ENCODE results near the gene CBX1. TPM values are rescaled to one million over a fixed set of nuclear protein-coding genes. Genes with fewer than 3 reads are reported as not detected.
"Not testable (repeated sequence)": the region's sequence is repeated elsewhere in the genome, so short reads cannot be mapped to it uniquely, and the experiment has no call there.

CBX1 gene
- total and polyA plus RNA-seq, 8 donors, result 7.9 to 24.1 (median 12.0) TPM

GRCh38 chr17:48084932-48085331 lies 16.3 kb downstream of the CBX1 start:
- no peaks in the 10 kb centered on the region for H3K36me3 ChIP-seq
- H3K27ac ChIP-seq, result no peak overlapping the region
- no peak for TF ChIP-seq CTCF (IDR thresholded peaks at IDR 0.05)
- H3K4me1 ChIP-seq, result peaks cover 0 to 8% (median 7%) of the 10 kb centered on the region in 3 donors
- intact Hi-C loops (cut with DNase I), result loop anchor here in 1 of 3 donors (5.0 kb wide), 1 partner anchor 47 kb away; no protein-coding TSS in a partner anchor
- 38 to 45% methylated on average over 2 of the region's 2 CpGs for WGBS, 2 donors
- ATAC-seq (no peak), DNase-seq (no peak), FAIRE-seq (no peak)
- H3K27me3 ChIP-seq, result no peaks in the 10 kb centered on the region
- no peaks in the 10 kb centered on the region for H3K9me3 ChIP-seq
- no peak overlapping the region for H3K4me3 ChIP-seq

- no peak for TF ChIP-seq CTCF (IDR thresholded peaks at IDR 0.05)
- no peak overlapping the region for H3K27ac ChIP-seq
- DNase-seq (no peak), ATAC-seq (no peak), FAIRE-seq (no peak)
- intact Hi-C loops (cut with DNase I), result loop anchor here in 1 of 3 donors (5.0 kb wide), 1 partner anchor 50 kb away; no protein-coding TSS in a partner anchor
- H3K27me3 ChIP-seq, result no peaks in the 10 kb centered on the region
- H3K4me1 ChIP-seq, result peaks cover 0 to 8% (median 7%) of the 10 kb centered on the region in 3 donors
- 75 to 76% methylated on average over 5 of the region's 5 CpGs for WGBS, 2 donors
- no peaks in the 10 kb centered on the region for H3K9me3 ChIP-seq
- H3K36me3 ChIP-seq, result no peaks in the 10 kb centered on the region
- H3K4me3 ChIP-seq, result no peak overlapping the region
These were observed 19.4 kb downstream of the CBX1 start for GRCh38 chr17:48081858-48082257.

- H3K27ac ChIP-seq, DNase-seq, H3K27me3 ChIP-seq, H3K4me1 ChIP-seq, H3K36me3 ChIP-seq, H3K4me3 ChIP-seq, ATAC-seq, H3K9me3 ChIP-seq, FAIRE-seq: not testable (repeated sequence)
- 87 to 96% methylated on average over 9 to 10 of the region's 10 CpGs for WGBS, 2 donors
- intact Hi-C loops (cut with DNase I), result loop anchor here in 2 of 3 donors (5.0 to 10.0 kb wide), 2 partner anchors 50 to 58 kb away; no protein-coding TSS in a partner anchor
These were observed 24.1 kb downstream of the CBX1 start for GRCh38 chr17:48077152-48077551.

- FAIRE-seq, result no peak
- no peak overlapping the region for H3K4me3 ChIP-seq
These were observed 26.8 kb downstream of the CBX1 start for GRCh38 chr17:48074322-48075081.

GRCh38 chr17:48073566-48074094 lies 27.6 kb downstream of the CBX1 start:
- ATAC-seq, H3K27me3 ChIP-seq, H3K36me3 ChIP-seq, H3K4me3 ChIP-seq, H3K4me1 ChIP-seq, H3K9me3 ChIP-seq, DNase-seq, FAIRE-seq, H3K27ac ChIP-seq: not testable (repeated sequence)
- 90 to 93% methylated on average over 5 of the region's 5 CpGs for WGBS, 2 donors
- intact Hi-C loops (cut with DNase I), result loop anchor here in 1 of 3 donors (10.0 kb wide), 1 partner anchor 61 kb away; no protein-coding TSS in a partner anchor

More at GRCh38 chr17:48074322-48075081, 26.8 kb downstream of the CBX1 start:
- Histone ChIP-seq H3K36me3 (peaks cover 0 to 6% (median 3%) of the 10 kb centered on the region in 3 donors), H3K4me1 (peaks cover 0 to 5% (median 0%) of the 10 kb centered on the region in 3 donors), H3K9me3 (no peaks in the 10 kb centered on the region), H3K27ac (no peak overlapping the region), H3K27me3 (no peaks in the 10 kb centered on the region)
- intact Hi-C loops (cut with DNase I), result loop anchor here in 2 of 3 donors (5.0 to 10.0 kb wide), 2 partner anchors 47 to 60 kb away; no protein-coding TSS in a partner anchor
- WGBS, 2 donors, result 62 to 68% methylated on average over 7 of the region's 7 CpGs
- ATAC-seq, result peak; percentile 81 to 98 (median 94)
- peak; percentile 49 to 72 (median 60) for TF ChIP-seq CTCF (IDR thresholded peaks at IDR 0.05)
- DNase-seq, result peak in 5 of 6 donors; percentile 65 to 80 (median 70)

- intact Hi-C loops (cut with DNase I), result loop anchor here in 1 of 3 donors (10.0 kb wide), 1 partner anchor 62 kb away; no protein-coding TSS in a partner anchor
- ATAC-seq, FAIRE-seq, H3K27ac ChIP-seq, H3K27me3 ChIP-seq, H3K4me3 ChIP-seq, H3K4me1 ChIP-seq, H3K9me3 ChIP-seq, DNase-seq, H3K36me3 ChIP-seq: not testable (repeated sequence)
- 89 to 93% methylated on average over 9 of the region's 9 CpGs for WGBS, 2 donors
These were observed 28.5 kb downstream of the CBX1 start for GRCh38 chr17:48072811-48073210.

All from pancreas (tissue), 10 donors.